HG03439 (cell line): ENCODE results near the gene SBK3.

ENCODE experiments used
- ATAC-seq: cut with Tn5 transposase; IDR thresholded peaks from one replicate; pipeline ENCODE4 v1.9.1; 2021; ENCODE audit warnings: mild to moderate bottlenecking, moderate library complexity; ENCODE audit not compliant: unreplicated experiment

Gene SBK3

DNA sequence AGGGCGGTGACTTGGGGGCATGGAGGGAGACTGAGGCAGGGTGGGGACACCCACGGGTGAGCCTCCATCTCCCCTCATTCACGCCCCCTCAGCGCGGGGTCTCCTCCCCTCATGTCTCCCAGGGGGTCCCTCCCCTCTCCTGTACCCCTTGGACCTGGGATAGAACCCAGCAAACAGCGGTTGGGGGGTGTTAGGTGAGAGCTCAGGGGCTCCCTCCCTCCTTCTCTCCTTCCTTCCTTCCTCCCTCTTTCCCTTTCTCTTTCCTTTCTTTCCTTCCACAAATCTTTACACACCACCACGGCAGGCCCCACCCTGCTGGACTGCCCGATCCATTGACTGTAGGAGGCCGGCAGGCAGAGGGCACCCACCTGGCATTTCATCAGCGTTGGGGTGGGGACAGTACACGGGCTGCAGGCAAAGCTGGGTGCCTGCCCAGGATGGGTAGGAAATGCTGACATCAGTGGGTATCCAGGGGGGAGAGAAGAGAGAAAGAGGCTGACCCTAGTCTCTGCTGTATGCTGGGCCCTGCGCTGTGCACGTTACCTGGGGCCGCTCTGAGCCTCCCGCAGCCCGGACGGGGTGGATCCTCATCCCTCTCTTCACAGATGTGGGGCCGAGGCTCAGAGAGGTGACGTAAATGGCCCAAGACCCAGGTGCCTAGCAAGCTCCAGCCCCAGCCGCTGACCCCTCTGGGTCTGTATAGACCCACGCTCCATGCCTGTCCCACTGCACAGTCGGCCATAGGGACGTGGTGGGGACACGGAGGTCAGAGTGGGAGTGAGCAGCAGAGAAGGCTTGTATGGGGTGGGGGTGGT, 53.6 kb downstream of the SBK3 start:
- no peak for ATAC-seq
